ENCODE results near the gene HHAT. TPM values are rescaled to one million over a fixed set of nuclear protein-coding genes. Genes with fewer than 3 reads are reported as not detected.

Gene HHAT
- total and polyA plus RNA-seq, 2 of the 13 experiments (the other 11 are each of a cell fraction or from before 2014, with no cell fraction given), result 2.6 to 4.9 TPM

GRCh38 chr1:210541680-210542358 is 213.1 kb downstream of the HHAT start (continued):
- TF ChIP-seq GMEB2 (CRISPR knock-in tag; IDR thresholded peaks at IDR 0.05; ENCODE audit: low read depth) (no peak), NFATC3 (CRISPR knock-in tag; IDR thresholded peaks at IDR 0.05) (no peak), ZFP36L2 (CRISPR knock-in tag; IDR thresholded peaks at IDR 0.05) (no peak), ZNF644 (CRISPR knock-in tag; IDR thresholded peaks at IDR 0.05; ENCODE audit: low read depth) (no peak), PPARG (CRISPR knock-in tag; conservative IDR thresholded peaks at IDR 0.05) (no peak)

- CTCF ChIA-PET (ENCODE audit: low intra/inter-chr PET ratio, low total read pairs), result no interaction called here
- Histone ChIP-seq H2AFZ (ENCODE audit: low read length) (no peak overlapping the region), H3K79me2 (ENCODE audit: insufficient read depth, low read length) (no peaks in the 10 kb centered on the region), H3K9me3 (ENCODE audit: low read length) (no peaks in the 10 kb centered on the region), H3K27ac (ENCODE audit: extremely low read length, insufficient read depth, low read length) (no peak overlapping the region), H3K4me2 (ENCODE audit: low read depth, low read length) (no peak overlapping the region), H4K20me1 (ENCODE audit: insufficient read depth, low read length) (no peaks in the 10 kb centered on the region), H3K4me3 (replicated peaks in 1 of 3; ENCODE audit: insufficient read depth in 1 of 3, low read depth in 2 of 3, low read length in 3 of 3) (no peak overlapping the region), H3K36me3 (replicated peaks in 1 of 2; ENCODE audit: control insufficient read depth in 1 of 2, insufficient read depth in 2 of 2, low read length in 2 of 2) (no peaks in the 10 kb centered on the region), H3K27me3 (ENCODE audit: control insufficient read depth in 1 of 2, insufficient read depth in 2 of 2, low read length in 2 of 2) (no peaks in the 10 kb centered on the region), H3K9ac (ENCODE audit: insufficient read depth, low read depth, low read length) (no peak overlapping the region), H3K4me1 (ENCODE audit: insufficient read depth, low read length) (no peaks in the 10 kb centered on the region)
- BruUV-seq (replicated peaks), result no TSS peak
- FAIRE-seq (no peak), ATAC-seq (no peak), DNase-seq (ENCODE audit: low spot score) (no peak)
- intact Hi-C loops (cut with micrococcal nuclease; ENCODE audit: unreplicated experiment), result no loop called here
- POLR2A ChIA-PET, result no interaction called here
- in situ Hi-C loops (cut with HindIII; ENCODE audit: extremely low pct_ligation_motif_present, low pct_unique_long_range_greater_than_20kb), result no loop called here
- WGBS (ENCODE audit: low lambda C conversion rate), result 74% methylated on average over 5 of the region's 5 CpGs
- TF ChIP-seq PCBP1 (IDR thresholded peaks at IDR 0.05; ENCODE audit: borderline replicate concordance, low read depth, low read length) (no peak), KLF16 (CRISPR knock-in tag; IDR thresholded peaks at IDR 0.05) (no peak), ZNF230 (CRISPR knock-in tag; IDR thresholded peaks at IDR 0.05) (no peak), HINFP (CRISPR knock-in tag; IDR thresholded peaks at IDR 0.05; ENCODE audit: low read depth) (no peak), NFE2L1 (CRISPR knock-in tag; IDR thresholded peaks at IDR 0.05; ENCODE audit: borderline replicate concordance) (no peak), ZNF512B (CRISPR knock-in tag; IDR thresholded peaks at IDR 0.05; ENCODE audit: borderline replicate concordance) (no peak), XBP1 (CRISPR knock-in tag; IDR thresholded peaks at IDR 0.05) (no peak)
These were observed 223.2 kb downstream of the HHAT start for GRCh38 chr1:210551899-210552298.
